Caco-2 (cell line): Measurements from ENCODE around the gene ZNF76. TPM values are rescaled to one million over a fixed set of nuclear protein-coding genes. Genes with fewer than 3 reads are reported as not detected.

Source experiments
- BruUV-seq: library from RNA; stranded (reverse); fragments of 400-500 nt; replicated peaks from 2 replicates; lab custom pipeline; 2021; lab: Mats Ljungman, UMichigan
- CTCF ChIA-PET: fragments of 300-600 bp; sonication (Branson Sonifier 250); formaldehyde crosslinking; loops from one replicate; lab custom pipeline; 2022; ENCODE audit warnings: antibody characterized with exemption; lab: Charles Lee
- POLR2A ChIA-PET: fragments of 300-600 bp; sonication (Branson Sonifier 250); formaldehyde crosslinking; loops from one replicate; lab custom pipeline; 2022; ENCODE audit warnings: antibody characterized with exemption; lab: Charles Lee
- DNase-seq, 2 experiments: peaks; one replicate each; pipeline versions ENCODE4 v3.0.0 to v3.0.0-alpha.2; 2020 to 2022
- H3K27me3 ChIP-seq: replicated peaks from 2 replicates; pipeline ENCODE4 v1.6.0; 2011; ENCODE audit warnings: low read length; ENCODE audit not compliant: control insufficient read depth, insufficient read depth
- H3K36me3 ChIP-seq: 2 replicates; pipeline ENCODE4 v1.5.1; 2011; ENCODE audit warnings: low read length; ENCODE audit not compliant: control insufficient read depth, insufficient read depth
- H3K4me1 ChIP-seq: fragments of 250-450 bp; sonication (Bioruptor Pico); 2 replicates; pipeline ENCODE4 v1.5.1; 2020; ENCODE audit warnings: mild to moderate bottlenecking
- H3K4me3 ChIP-seq: 2 replicates; pipeline ENCODE4 v1.5.1; 2011; ENCODE audit warnings: low read depth, mild to moderate bottlenecking, control low read depth, low read length
- H3K9me3 ChIP-seq: fragments of 250-450 bp; sonication (Bioruptor Pico); 2 replicates; pipeline ENCODE4 v1.5.1; 2020; ENCODE audit warnings: mild to moderate bottlenecking, moderate library complexity
- H3K27ac Mint-ChIP-seq: one replicate; pipeline ENCODE4 v1.8.0; 2022; ENCODE audit warnings: mixed read lengths; ENCODE audit not compliant: unreplicated experiment
- H3K27me3 Mint-ChIP-seq: one replicate; pipeline ENCODE4 v1.8.0; 2022; ENCODE audit warnings: mixed read lengths; ENCODE audit not compliant: insufficient read depth, unreplicated experiment
- H3K36me3 Mint-ChIP-seq: one replicate; pipeline ENCODE4 v1.8.0; 2022; ENCODE audit warnings: mild to moderate bottlenecking, mixed read lengths; ENCODE audit not compliant: insufficient read depth, unreplicated experiment
- H3K4me1 Mint-ChIP-seq: one replicate; pipeline ENCODE4 v1.8.0; 2022; ENCODE audit warnings: low read depth, mixed read lengths; ENCODE audit not compliant: unreplicated experiment
- H3K4me3 Mint-ChIP-seq: one replicate; pipeline ENCODE4 v1.8.0; 2022; ENCODE audit warnings: mild to moderate bottlenecking, moderate library complexity, mixed read lengths; ENCODE audit not compliant: unreplicated experiment
- H3K9me3 Mint-ChIP-seq: one replicate; pipeline ENCODE4 v1.8.0; 2022; ENCODE audit warnings: mixed read lengths; ENCODE audit not compliant: unreplicated experiment
- CTCF ChIP-seq, 2 experiments: fragments of 200-600 bp in 1 of 2; IDR thresholded peaks; 1 replicate in 1 of 2; 2 replicates in 1 of 2; pipeline versions ENCODE4 v1.5.1 to v1.8.0; 2011 to 2022; ENCODE audit warnings: antibody characterized with exemption in 1 of 2, control low read depth in 1 of 2, inconsistent platforms in 1 of 2, low read depth in 1 of 2, low read length in 1 of 2, mild to moderate bottlenecking in 1 of 2, moderate library complexity in 1 of 2; ENCODE audit not compliant: insufficient read depth in 1 of 2, severe bottlenecking in 1 of 2, unreplicated experiment in 1 of 2
- intact Hi-C: fragments of 100-400 bp; cut with micrococcal nuclease; formaldehyde crosslinking; loops from one replicate; pipeline ENCODE4 v1.10.0; 2022; ENCODE audit not compliant: unreplicated experiment
- total RNA-seq: library from RNA; stranded (reverse); gene quantifications from 2 replicates; pipeline ENCODE4 v1.2.3, GENCODE V29; 2022

Gene ZNF76
- total RNA-seq, 1 experiment from 2014 or later, result 22.7 TPM

GRCh38 chr6:35342258-35343091 lies 82.9 kb downstream of the ZNF76 start, which contains the start of gene PPARD:
Gene PPARD (plus strand): TSS chr6:35342558. CDS start chr6:35411088, 68,530 bp downstream.
- no peaks in the 10 kb centered on the region for H3K27me3 Mint-ChIP-seq
- H3K4me3 Mint-ChIP-seq, result peak within 1 kb of the TSS; percentile 85
- peaks cover 17% of the 10 kb centered on the region for H3K36me3 Mint-ChIP-seq
- TF ChIP-seq CTCF (IDR thresholded peaks at IDR 0.05; ENCODE audit: insufficient read depth in 1 of 2, low read depth in 1 of 2, low read length in 1 of 2, severe bottlenecking in 1 of 2, unreplicated experiment in 1 of 2), result peak; percentile 88 to 97
- intact Hi-C loops, result loop anchor here (1.0 kb wide), 5 partner anchors 45 to 126 kb away; partner anchors contain the start of genes DEF6 and RPL10A
- no TSS peak for BruUV-seq
- no peaks in the 10 kb centered on the region for H3K36me3 ChIP-seq
- peak; percentile 97 to 99 for DNase-seq
- no peaks in the 10 kb centered on the region for H3K9me3 Mint-ChIP-seq
- peak within 1 kb of the TSS; percentile 84 for H3K4me3 ChIP-seq
- no peaks in the 10 kb centered on the region for H3K27me3 ChIP-seq
- peaks cover 6% of the 10 kb centered on the region for H3K4me1 ChIP-seq
- peak within 1 kb of the TSS; percentile 78 for H3K27ac Mint-ChIP-seq
- no peaks in the 10 kb centered on the region for H3K9me3 ChIP-seq
- ChIA-PET POLR2A (interaction anchor here (0.7 to 1.5 kb wide), 4 partner anchors 15 to 1631 kb away, joined by 3 to 6 read pairs (median 3); partner anchors contain the start of genes RPL10A and UQCC2), CTCF (interaction anchor here (0.6 to 3.5 kb wide), 15 partner anchors 15 to 125 kb away, joined by 3 to 50 read pairs (median 4); partner anchors contain the start of genes DEF6, FANCE and RPL10A)
- no peaks in the 10 kb centered on the region for H3K4me1 Mint-ChIP-seq

DNA sequence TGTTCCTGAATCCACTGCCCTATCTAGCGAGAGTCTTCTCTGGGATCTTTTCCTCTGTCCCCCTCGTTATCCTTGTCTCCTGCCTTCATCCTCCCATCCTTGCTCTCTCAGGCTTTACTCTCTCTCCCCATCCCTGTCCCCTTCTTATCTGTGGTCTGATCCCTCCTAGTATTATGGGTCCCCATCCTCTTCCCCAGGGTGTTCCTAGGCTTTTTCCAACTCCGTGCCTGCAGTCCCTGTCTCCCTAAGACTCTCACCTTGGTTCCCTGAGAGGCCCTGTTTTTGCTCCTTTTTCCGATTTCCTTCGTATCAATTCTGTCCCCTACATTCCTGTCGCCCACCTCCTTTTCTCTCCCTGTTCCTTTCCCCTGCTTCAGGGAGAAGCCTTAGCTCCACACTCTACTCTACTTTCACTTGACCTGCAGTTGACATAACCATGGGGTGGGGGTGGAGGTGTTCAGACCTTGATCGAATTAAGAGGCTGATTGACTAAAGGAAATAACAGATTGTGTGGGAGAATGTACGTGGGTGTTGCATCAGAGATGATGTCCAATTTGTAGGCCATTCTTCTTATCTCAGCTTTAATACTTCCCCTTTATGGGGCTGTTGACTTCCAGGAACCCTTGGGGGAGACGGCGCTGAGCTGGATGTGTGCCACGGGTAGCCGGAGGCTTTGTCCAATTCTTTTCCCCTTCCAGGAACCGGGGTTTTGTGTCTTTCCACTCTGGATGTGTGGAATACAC lies 83.7 kb downstream of the ZNF76 start:
- DNase-seq, result no peak
- TSS peak; percentile 54 for BruUV-seq

More for the DNA sequence above, 83.7 kb downstream of the ZNF76 start:
- H3K36me3 Mint-ChIP-seq, result peaks cover 20% of the 10 kb centered on the region
- H3K27me3 Mint-ChIP-seq, result no peaks in the 10 kb centered on the region
- H3K9me3 Mint-ChIP-seq, result no peaks in the 10 kb centered on the region
- ChIA-PET POLR2A (interaction anchor here (0.7 to 1.5 kb wide), 2 partner anchors 125 to 1632 kb away, joined by 3 to 6 read pairs; partner anchors contain the start of genes RPL10A and UQCC2), CTCF (interaction anchor here (1.4 to 3.5 kb wide), 6 partner anchors 25 to 123 kb away, joined by 4 to 50 read pairs (median 14); partner anchors contain the start of genes DEF6 and FANCE)
- H3K4me1 ChIP-seq, result peaks cover 6% of the 10 kb centered on the region
- peak overlapping the region; percentile 84 for H3K4me3 ChIP-seq
- H3K36me3 ChIP-seq, result no peaks in the 10 kb centered on the region
- no peak for TF ChIP-seq CTCF (IDR thresholded peaks at IDR 0.05; ENCODE audit: insufficient read depth in 1 of 2, low read depth in 1 of 2, low read length in 1 of 2, severe bottlenecking in 1 of 2, unreplicated experiment in 1 of 2)
- H3K9me3 ChIP-seq, result no peaks in the 10 kb centered on the region
- H3K27me3 ChIP-seq, result no peaks in the 10 kb centered on the region
- H3K4me1 Mint-ChIP-seq, result no peaks in the 10 kb centered on the region
- intact Hi-C loops, result no loop called here
- peak overlapping the region; percentile 85 for H3K4me3 Mint-ChIP-seq
- H3K27ac Mint-ChIP-seq, result peak overlapping the region; percentile 78
